Measurements from ENCODE around the gene SLC7A5.
"Not testable (repeated sequence)": the region's sequence is repeated elsewhere in the genome, so short reads cannot be mapped to it uniquely, and the experiment has no call there.

DNA sequence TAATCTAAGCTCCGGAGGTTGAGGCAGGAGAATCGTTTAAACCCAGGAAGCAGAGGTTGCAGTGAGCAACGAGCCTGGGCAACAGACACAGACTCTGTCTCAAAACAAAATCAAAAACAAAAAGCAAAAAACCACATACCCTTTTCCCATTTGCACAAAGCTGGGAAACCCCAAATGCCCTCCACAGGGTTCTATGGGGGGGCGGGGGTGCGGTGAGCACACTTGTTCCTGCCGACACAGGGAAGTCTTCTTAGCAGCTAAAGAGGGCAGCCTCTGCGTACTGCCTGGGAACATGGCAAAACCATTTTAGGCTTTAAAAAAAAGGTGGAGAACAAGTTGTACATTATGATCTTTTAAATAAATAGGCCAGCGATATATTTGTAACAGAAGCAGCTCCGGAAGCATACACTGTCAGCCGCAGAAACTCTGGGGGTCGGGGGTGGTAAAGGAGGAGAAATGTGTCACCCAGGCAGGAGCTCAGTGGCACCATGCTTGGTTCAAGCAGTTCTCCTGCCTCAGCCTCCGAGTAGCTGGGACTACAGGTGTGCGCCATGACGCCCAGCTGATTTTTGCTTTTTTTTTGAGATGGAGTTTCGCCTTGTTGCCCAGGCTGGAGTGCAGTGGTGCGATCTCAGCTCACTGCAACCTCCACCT lies 3.3 kb downstream of the SLC7A5 start:
- TF ChIP-seq, protein P1, sequence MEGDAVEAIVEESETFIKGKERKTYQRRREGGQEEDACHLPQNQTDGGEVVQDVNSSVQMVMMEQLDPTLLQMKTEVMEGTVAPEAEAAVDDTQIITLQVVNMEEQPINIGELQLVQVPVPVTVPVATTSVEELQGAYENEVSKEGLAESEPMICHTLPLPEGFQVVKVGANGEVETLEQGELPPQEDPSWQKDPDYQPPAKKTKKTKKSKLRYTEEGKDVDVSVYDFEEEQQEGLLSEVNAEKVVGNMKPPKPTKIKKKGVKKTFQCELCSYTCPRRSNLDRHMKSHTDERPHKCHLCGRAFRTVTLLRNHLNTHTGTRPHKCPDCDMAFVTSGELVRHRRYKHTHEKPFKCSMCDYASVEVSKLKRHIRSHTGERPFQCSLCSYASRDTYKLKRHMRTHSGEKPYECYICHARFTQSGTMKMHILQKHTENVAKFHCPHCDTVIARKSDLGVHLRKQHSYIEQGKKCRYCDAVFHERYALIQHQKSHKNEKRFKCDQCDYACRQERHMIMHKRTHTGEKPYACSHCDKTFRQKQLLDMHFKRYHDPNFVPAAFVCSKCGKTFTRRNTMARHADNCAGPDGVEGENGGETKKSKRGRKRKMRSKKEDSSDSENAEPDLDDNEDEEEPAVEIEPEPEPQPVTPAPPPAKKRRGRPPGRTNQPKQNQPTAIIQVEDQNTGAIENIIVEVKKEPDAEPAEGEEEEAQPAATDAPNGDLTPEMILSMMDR (IDR thresholded peaks at IDR 0.05): not testable (repeated sequence)
- TF ChIP-seq POLR2A (IDR thresholded peaks at IDR 0.05): not testable (repeated sequence)
